Heart right ventricle (tissue), 16 donors: ENCODE data around the gene DEFB124. TPM values are rescaled to one million over a fixed set of nuclear protein-coding genes. Genes with fewer than 3 reads are reported as not detected.
A peak's percentile ranks its signal among the peaks of the same experiment; 100 is the strongest.

Experiments used
- ATAC-seq, 8 donors: fragments of 200-7000 bp; cut with Tn5 transposase; one replicate each; pipeline ENCODE4 v1.9.1; 2020; ENCODE audit warnings: mild to moderate bottlenecking in 8 of 8, moderate library complexity in 8 of 8, moderate number of reproducible peaks in 1 of 8
- DNase-seq, 2 donors: peaks; one replicate each; pipeline ENCODE4 v3.0.0-alpha.2; 2020
- H3K27ac ChIP-seq, 10 donors: fragments of 200-600 bp; sonication (generic) in 2 of 10; one replicate each; pipeline versions ENCODE4 v1.5.0 to v1.8.0; 2020 to 2022; ENCODE audit warnings: mild to moderate bottlenecking in 3 of 10
- H3K27me3 ChIP-seq, 7 donors: fragments of 200-600 bp; one replicate each; pipeline ENCODE4 v1.8.0; 2021 to 2022; ENCODE audit warnings: mild to moderate bottlenecking in 2 of 7
- H3K36me3 ChIP-seq, 9 donors: fragments of 200-600 bp; sonication (generic) in 1 of 9; one replicate each; pipeline versions ENCODE4 v1.5.0 to v1.8.0; 2020 to 2022; ENCODE audit warnings: mild to moderate bottlenecking in 2 of 9
- H3K4me1 ChIP-seq, 9 donors: fragments of 200-600 bp; sonication (generic) in 1 of 9; one replicate each; pipeline versions ENCODE4 v1.5.0 to v1.8.0; 2020 to 2022; ENCODE audit warnings: mild to moderate bottlenecking in 4 of 9
- H3K4me3 ChIP-seq, 10 donors: fragments of 200-600 bp; sonication (generic) in 2 of 10; one replicate each; pipeline versions ENCODE4 v1.5.0 to v1.8.0; 2020 to 2022; ENCODE audit warnings: mild to moderate bottlenecking in 7 of 10, moderate library complexity in 2 of 10
- H3K9me3 ChIP-seq, 11 donors: fragments of 200-600 bp in 10 of 11; sonication (generic) in 2 of 11; one replicate each; pipeline versions ENCODE4 v1.5.0 to v1.8.0; 2013 to 2022; ENCODE audit warnings: mild to moderate bottlenecking in 2 of 11, control low read depth in 1 of 11, moderate library complexity in 1 of 11
- CTCF ChIP-seq, 9 donors: fragments of 200-600 bp; sonication (generic) in 2 of 9; IDR thresholded peaks; one replicate each; pipeline versions ENCODE4 v1.5.0 to v1.8.0; 2021 to 2022; ENCODE audit warnings: antibody characterized with exemption in 9 of 9, mild to moderate bottlenecking in 5 of 9, moderate library complexity in 1 of 9
- WGBS, 2 donors: extraction: QIAGEN DNeasy Blood & Tissue Kit; methylation state at CpG; one replicate each; pipeline ENCODE4 v1.1.7; 2013; ENCODE audit warnings: inconsistent platforms in 1 of 2; 5-methylcytosine and 5-hydroxymethylcytosine counted together
- intact Hi-C, 10 donors: fragments of 100-400 bp; cut with DNase I; formaldehyde crosslinking; loops; one replicate each; pipeline versions ENCODE4 v1.11.1 to v1.14.2; 2022
- polyA plus RNA-seq, 2 donors: library from polyadenylated mRNA; stranded (reverse); fragments of 200-250 nt; gene quantifications; one replicate each; pipeline ENCODE4 v1.2.3, GENCODE V29; 2013
- total RNA-seq, 10 donors: library from RNA; stranded (reverse); fragmentation: NEBNext Ultra II Directional in 3 of 10; extraction: Animal tissue kit (Norgen Biotek cat#: 25700) in 3 of 10; gene quantifications; one replicate each; pipeline versions ENCODE4 v1.2.1 to v1.2.4, GENCODE V29; 2021 to 2023
- donor health status: Arrhythmogenic right ventricular cardiomyopathy.
- donor health status: ischemic (EF 13 %, LVEDD 7.1; RV severe dilation, severe dysfunction).
- donor health status: healthy with polysubstance abuse.
- donor health status: DM: no; HTN: yes; CAD: no.
- donor health status: DM: no; HTN: no; CAD: no.
- donor health status: ischemic (EF 25% LVEDD 6.9; RV normal size, moderate dysfunction).
- donor health status: ischemic (EF 25% LVEDD 5.7; RV mildly dilated, moderate dysfunction).
- donor health status: healthy.
- donor health status: DM: yes; HTN: yes; CAD: no.
- donor health status: Ischemic cardiomyopathy.
- donor health status: ischemic (EF 35%, LVEDD 5.7; RV mildly dilated, moderate dysfunction).
- donor health status: nonischemic (EF 11% LVEDD 7.7; RV severe dilation, severe dysfunction).
- donor health status: DM: yes; HTN: yes; CAD: no.
- donor health status: PGD.
- donor health status: ischemic (EF 29% LVEDD 5.4; RV normal size, mild dysfunction).
- donor health status: nonischemic (EF 23%, LVEDD 6.1; RV moderate dilation, normal function).

The DEFB124 gene
- total and polyA plus RNA-seq, 12 donors = 0.13 to 3.1 (median 1.5) TPM; not detected in 8

- DNase-seq (peak in 1 of 2 donors; percentile 32), ATAC-seq (peak in 1 of 8 donors; percentile 37)
- Histone ChIP-seq H3K4me3 (peak overlapping the region in 9 of 10 donors; percentile 47 to 70 (median 56)), H3K4me1 (peaks cover 0 to 35% (median 10%) of the 10 kb centered on the region in 9 donors), H3K36me3 (peaks cover 0 to 3% (median 0%) of the 10 kb centered on the region in 9 donors), H3K9me3 (no peaks in the 10 kb centered on the region), H3K27me3 (peaks cover 0 to 31% (median 27%) of the 10 kb centered on the region in 7 donors), H3K27ac (peak overlapping the region in 6 of 10 donors; percentile 72 to 89 (median 82))
- TF ChIP-seq CTCF (IDR thresholded peaks at IDR 0.05) = no peak
- intact Hi-C loops = no loop called here
- 71 to 72% methylated on average over 6 of the region's 6 CpGs for WGBS, 2 donors
Measured at GRCh38 chr20:31476643-31477215, 1.8 kb upstream of the DEFB124 start.

- peaks cover 0 to 35% (median 10%) of the 10 kb centered on the region in 9 donors for H3K4me1 ChIP-seq
- intact Hi-C loops = no loop called here
- TF ChIP-seq CTCF (IDR thresholded peaks at IDR 0.05) = no peak
- ATAC-seq = no peak
- no peak for DNase-seq
- no peaks in the 10 kb centered on the region for H3K9me3 ChIP-seq
- peak overlapping the region; percentile 36 to 70 (median 55) for H3K4me3 ChIP-seq
- 50 to 59% methylated on average over 6 of the region's 6 CpGs for WGBS, 2 donors
- H3K27ac ChIP-seq = peak overlapping the region in 7 of 10 donors; percentile 50 to 89 (median 81)
- H3K36me3 ChIP-seq = peaks cover 0 to 3% (median 0%) of the 10 kb centered on the region in 9 donors
- H3K27me3 ChIP-seq = peaks cover 0 to 31% (median 27%) of the 10 kb centered on the region in 7 donors
Measured at GRCh38 chr20:31476294-31476585, 1.3 kb upstream of the DEFB124 start.

GRCh38 chr20:31475472-31476293, 756 bp upstream of the DEFB124 start:
- H3K36me3 ChIP-seq = peaks cover 0 to 3% (median 0%) of the 10 kb centered on the region in 9 donors
- intact Hi-C loops = no loop called here
- H3K4me1 ChIP-seq = peaks cover 0 to 35% (median 10%) of the 10 kb centered on the region in 9 donors
- ATAC-seq (peak; percentile 19 to 60 (median 34)), DNase-seq (no peak)
- whole genome bisulfite sequencing, 2 donors = 5% methylated on average over 29 of the region's 29 CpGs
- peak overlapping the region; percentile 50 to 89 (median 80) for H3K27ac ChIP-seq
- no peaks in the 10 kb centered on the region for H3K9me3 ChIP-seq
- H3K27me3 ChIP-seq = peaks cover 0 to 31% (median 27%) of the 10 kb centered on the region in 7 donors
- peak overlapping the region; percentile 36 to 70 (median 55) for H3K4me3 ChIP-seq
- no peak for TF ChIP-seq CTCF (IDR thresholded peaks at IDR 0.05)

- Histone ChIP-seq H3K9me3 (no peaks in the 10 kb centered on the region), H3K4me3 (no peak overlapping the region), H3K36me3 (peaks cover 0 to 3% (median 0%) of the 10 kb centered on the region in 9 donors), H3K27me3 (peaks cover 0 to 31% (median 27%) of the 10 kb centered on the region in 7 donors), H3K27ac (peak overlapping the region in 5 of 10 donors; percentile 50 to 89 (median 83)), H3K4me1 (peaks cover 0 to 35% (median 10%) of the 10 kb centered on the region in 9 donors)
- intact Hi-C loops = no loop called here
- TF ChIP-seq CTCF (IDR thresholded peaks at IDR 0.05) = no peak
- WGBS, 2 donors = 71 to 74% methylated on average over 2 of the region's 2 CpGs
- DNase-seq (no peak), ATAC-seq (no peak)
Measured at GRCh38 chr20:31474097-31474436, 860 bp downstream of the DEFB124 start.
